ENCODE data around the gene SLC25A43.
"Not testable (repeated sequence)": the region's sequence is repeated elsewhere in the genome, so short reads cannot be mapped to it uniquely, and the experiment has no call there.

Gene SLC25A43

DNA sequence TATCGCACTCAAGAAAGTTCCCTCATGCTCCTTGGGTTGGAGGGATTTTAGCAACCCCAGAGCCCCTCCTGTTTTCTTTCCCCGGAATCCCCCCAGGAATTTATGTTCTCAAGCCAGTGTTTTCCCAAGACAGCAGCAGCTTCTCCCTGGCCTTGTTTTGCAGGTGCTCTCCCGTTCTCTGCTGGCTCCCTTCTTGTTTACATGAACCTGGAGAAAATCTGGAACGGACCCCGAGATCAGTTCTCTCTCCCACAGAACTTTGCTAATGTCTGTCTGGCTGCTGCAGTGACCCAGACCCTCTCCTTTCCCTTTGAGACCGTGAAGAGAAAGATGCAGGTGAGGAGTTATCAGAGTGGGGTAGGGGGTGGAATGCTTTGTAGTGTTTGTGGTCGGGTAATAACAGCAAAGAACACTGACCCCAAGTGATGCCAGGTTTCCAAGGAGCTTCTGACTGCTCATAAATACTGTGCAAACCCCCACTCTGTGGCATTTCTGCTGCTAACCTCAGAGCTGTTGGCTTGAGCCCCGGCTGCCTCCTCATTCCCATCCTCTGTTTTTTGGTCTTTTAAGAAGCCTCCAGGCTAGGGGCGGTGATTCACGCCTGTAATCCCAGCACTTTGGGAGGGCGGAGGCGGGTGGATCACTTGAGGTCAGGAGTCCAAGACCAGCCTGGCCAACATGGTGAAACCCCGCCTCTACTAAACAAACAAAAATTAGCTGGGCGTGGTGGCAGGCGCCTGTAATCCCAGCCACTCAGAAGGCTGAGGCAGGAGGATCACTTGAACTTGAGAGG lies 11.1 kb downstream of the SLC25A43 start:
- DNase-seq: no peak

DNA sequence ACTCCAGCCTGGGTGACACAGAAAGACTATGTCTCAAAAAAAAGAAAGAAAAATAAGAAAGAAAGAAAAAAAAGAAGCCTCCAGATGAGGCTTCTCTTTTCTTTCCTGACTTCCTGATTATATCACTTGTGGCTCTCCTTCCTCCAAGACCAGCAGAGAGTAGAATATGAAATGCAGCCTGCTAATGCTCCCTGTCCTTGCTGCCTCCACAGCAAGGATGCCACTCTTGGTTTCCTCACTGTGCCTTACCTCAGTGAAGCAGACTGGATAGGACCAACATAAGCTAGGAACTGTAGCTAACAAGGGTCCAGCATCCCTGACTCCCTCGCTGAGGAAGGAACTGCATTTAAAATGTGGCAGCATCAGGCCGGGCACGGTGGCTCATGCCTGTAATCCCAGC lies 11.7 kb downstream of the SLC25A43 start:
- no peak for DNase-seq

DNA sequence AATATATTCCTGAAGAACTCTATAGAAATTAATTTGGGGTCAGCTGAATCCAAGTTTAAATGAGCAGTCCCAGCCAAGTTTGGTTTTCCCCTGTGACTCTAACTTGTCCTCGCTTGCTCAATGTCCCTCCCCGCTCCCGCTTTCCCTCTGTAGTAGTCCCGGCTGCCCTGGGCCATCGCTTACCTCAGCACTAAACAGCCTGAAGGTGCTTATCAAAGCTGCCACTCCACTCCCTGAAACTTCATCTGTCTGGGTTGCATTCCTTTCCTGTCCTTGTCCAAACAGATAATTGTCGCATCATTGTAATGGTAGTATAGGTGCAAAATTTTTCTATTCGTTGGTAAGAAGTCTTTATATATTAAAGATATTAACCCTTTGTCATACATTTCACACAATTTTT lies 12.8 kb downstream of the SLC25A43 start:
- DNase-seq: no peak

DNA sequence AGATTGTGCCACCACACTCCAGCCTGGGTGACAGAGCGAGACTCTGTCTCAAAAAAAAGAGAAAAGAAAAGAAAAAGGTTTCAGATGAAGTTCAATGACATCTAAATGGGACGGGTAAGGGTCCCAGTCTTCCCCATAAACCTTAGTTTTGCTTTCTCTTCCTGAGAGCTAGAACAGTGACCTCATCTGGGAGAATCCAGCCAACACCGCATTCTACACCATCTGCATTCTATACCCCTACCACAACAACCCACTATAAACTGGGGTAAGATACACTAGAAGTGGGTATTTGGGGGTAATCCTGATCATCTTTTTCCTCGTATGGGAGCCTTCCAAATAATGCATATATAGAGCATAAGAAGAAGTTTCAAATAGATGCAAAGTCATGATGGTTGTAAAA lies 18.2 kb downstream of the SLC25A43 start:
- DNase-seq: no peak

DNA sequence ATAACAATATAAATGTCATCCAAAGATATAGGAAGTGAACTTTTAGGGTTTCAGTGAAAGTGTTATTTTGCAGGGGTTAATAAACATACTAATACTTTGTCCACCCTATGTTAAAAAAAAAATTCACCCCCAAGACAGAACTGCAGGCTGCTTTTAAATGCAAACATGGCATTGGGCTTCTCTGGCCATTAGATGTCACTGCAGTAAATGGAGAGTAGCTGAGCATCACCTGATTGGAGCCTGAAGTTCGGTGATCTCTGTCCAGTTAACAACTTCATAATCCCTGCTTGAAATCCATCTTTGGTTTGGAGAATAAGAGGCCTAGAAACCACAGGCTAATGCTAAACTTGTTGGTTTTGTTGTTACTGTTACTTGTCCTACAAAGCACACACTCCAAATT lies 18.7 kb downstream of the SLC25A43 start:
- no peak for DNase-seq

DNA sequence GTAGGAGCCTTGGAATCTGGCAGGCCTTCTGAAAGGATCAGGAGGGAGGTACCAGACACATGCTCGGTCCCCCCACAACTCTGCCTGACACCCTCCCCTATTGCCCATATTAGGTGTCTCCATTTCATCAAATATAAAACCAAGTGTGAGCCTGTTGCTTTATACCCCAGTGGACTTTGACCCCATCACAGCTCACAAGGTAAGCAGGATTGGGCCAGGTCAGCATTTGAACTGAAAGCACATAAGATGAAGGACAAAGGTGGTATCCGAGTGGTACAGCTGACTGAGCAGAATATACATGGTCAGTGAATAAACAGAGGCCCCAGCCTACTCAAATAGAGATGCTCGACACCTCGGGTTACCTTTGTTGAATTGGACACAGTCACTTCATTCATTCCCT lies 20.0 kb downstream of the SLC25A43 start:
- no peak for DNase-seq

DNA sequence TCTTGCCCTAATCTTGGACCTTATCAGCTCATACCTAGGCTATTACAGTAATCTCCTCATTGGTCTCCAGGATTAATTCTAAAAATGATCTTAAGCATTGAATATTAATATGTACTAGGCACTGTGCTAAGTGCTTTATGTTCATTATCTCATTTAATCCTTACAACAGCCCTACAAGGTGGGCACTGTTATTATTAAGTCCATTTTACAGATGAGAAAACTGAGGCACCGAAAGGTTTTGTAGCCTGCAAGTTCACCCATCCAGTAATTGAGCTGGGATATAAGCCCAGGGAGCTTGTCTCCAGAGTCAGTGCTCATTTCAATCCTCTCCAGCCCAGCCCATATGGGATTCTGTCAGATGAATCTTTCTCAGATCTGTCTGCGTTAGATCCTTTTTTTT lies 20.8 kb downstream of the SLC25A43 start:
- DNase-seq: no peak

DNA sequence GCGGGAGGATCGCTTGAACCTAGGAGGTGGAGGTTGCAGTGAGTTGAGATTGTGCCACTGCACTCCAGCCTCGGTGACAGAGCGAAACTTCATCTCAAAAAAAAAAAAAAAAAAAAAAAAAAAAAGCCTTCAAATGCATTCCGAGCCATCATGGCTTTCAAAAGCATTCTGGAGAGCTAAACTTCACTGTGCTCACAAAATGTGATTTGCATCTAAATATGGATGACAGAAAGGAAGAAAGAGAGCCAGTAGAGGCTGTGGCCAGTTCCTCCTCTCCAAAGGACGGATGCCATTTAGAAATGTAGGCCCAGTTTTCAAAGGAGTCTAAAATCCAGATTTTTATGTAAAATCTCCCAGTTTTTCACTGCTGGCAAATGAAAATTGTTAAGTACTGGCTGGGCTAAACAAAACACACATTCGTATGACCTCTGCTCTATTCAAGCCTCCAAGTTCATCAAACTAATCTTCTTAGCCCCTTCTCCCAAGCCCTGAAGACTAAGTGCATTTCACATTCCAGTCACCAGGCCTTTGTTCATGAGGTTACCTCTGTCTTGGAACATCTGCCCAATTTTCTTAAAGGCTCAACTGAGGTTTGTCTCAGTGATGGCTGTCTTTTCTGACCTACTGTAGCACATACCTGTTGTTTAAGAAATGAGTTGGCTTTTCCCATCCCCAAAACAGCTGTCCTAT lies 22.0 kb downstream of the SLC25A43 start:
- no peak for DNase-seq

DNA sequence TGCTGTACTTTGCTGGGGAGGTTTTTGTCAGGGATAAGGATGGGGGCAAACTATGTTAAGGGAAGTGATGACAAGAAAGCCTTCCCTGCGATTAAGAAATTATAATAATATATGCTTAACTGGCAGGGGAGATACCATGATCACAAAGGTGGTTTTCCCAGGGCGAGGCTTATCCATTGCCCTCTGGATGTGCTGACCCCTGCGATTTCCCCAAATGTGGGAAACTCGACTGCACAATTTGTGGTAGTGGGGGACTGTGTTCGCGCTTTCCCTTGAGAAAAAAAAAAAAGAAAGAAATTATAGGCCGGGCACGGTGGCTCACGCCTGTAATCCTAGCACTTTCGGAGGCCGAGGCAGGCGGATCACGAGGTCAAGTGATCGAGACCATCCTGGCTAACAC lies 24.5 kb downstream of the SLC25A43 start:
- DNase-seq: no peak

DNA sequence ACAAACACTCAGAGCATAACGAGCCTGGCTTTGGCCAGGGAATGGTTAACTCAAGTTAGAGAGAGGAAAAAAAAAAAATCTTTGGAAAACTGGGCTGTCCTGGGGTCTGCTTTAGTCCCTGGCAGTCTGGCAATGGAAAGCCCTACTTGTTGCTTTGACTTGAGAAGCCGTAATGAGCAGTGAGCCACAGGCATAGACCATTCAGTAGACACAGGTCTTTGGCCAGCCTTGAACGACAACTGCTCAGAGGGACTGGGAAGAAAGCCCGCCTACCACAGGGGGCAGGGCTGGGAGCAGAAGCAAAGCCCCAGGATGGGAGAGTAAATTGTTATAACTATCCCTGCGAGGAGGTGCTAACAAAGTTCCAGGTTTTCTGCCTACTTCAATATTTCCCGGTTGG lies 25.9 kb downstream of the SLC25A43 start:
- DNase-seq: no peak

DNA sequence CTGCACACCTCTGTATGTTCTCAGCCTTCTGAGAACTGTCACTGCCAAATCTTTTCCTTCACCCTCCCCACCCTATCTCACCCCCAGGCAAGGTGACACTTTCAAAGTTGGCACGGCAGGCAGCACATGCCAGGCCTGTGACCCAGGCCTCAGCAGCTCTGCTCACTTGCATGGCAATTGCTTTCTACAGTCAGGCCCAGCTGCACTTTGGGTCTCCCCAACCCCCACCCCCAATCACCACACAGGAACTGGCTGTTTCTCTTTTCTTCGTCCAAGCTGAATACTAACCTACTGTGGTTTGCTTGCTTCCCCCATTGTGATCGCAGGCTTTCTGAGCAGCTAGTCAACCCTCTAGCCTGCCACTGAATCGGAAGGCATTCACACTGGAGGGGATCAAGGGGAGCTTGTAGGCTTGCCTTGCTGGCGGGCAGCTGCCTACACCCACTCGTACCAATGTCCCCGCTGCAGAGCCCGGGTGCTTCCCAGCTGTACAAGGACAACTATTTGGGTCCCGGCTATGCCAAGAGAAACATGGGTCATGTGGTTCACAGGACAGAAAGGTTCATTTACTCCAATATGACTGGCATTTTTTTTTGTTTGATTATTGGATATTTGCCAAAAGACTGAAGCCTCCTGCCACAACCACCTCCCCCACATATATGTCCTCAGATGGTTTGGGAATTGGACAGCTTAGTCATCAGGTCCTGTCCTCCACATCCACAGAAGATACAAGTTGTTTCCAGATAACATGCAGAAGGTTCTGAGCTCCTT lies 28.1 kb downstream of the SLC25A43 start:
- no peak for DNase-seq

DNA sequence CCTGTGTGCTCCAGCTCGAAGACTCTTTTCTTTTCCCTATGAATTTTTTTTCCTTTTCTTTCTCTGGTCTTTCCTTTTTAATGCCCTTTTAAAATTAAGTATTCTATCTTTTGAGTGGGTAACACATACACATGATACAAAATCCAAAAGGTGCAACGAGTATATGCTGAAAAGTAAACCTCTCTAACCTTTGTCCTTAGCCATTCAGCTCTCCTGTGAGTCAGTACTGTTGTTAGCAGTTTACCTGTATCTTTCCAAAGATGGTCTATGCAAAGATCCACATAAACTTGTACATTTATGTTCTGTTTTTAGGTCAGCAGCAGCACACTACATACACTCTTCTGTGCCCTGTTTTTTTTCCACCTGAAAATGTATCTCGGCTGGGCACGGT lies 28.7 kb downstream of the SLC25A43 start:
- DNase-seq: no peak

DNA sequence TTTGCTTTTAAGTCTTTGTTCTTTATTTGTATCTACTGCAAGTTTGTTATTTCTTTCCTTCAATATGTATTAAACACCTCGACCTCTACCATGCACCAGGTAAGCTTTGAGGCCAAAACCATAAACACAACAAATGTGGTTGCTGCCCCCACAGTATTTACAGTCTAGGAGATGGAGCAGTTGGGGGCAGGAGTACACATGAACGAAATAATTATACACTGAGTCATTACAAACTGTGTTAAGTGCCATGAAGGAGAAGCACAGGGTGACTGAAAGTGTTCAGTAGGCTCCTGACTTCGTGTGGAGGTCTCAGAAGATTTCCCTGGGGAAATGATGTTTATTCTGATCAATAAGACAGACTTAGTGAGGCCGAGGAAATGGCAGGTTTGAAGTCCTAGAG lies 30.3 kb downstream of the SLC25A43 start:
- no peak for DNase-seq

DNA sequence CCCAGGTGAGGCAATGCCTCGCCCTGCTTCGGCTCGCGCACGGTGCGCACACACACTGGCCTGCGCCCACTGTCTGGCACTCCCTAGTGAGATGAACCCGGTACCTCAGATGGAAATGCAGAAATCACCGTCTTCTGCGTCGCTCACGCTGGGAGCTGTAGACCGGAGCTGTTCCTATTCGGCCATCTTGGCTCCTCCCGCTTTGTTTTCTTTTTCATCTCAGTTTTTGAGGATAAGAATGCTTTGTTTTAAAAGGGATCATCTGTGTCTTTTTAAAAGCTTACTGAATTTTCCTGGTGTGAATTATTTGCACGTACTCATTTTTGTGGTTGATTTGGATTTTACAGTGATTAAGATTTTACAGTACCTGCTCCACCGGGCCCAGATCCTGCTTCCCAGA lies 42.2 kb downstream of the SLC25A43 start:
- DNase-seq: not testable (repeated sequence)

DNA sequence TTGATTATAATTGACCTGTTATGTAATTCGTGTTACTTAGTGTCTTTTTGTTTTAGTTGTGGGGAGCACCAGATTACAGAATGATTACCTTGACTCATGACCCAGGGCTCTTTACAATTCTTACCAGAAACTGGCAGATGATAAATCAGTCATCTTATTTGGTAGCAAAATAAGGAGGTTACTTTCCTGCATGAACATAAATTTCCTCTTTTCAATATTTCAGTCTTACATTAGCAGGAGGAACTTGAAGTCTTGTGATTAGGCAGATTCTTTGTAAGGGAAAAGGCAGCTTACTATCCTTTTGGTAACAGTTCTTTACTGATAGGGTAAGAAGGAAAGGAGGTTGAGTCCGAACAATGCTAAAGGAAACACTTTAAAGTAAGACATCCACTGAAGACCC lies 43.1 kb downstream of the SLC25A43 start:
- DNase-seq: no peak

DNA sequence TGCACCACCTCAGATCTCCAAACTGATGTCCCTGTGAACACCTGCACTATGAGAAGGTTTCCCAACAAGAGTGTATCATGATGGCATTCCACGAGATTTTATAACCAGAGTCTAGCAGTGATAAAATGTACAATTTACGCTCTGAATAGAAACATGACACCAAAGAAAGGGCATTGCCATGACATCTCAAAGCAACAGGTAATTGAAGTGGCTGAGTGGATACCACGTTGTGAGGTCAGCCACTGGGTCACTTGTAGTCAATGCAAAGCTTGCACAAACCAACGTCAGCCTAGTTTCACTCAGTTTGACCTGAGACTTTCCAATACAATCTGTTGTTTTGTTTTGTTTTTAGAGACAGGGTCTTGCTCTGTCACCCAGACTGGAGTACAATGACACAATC lies 54.1 kb downstream of the SLC25A43 start:
- no peak for DNase-seq

DNA sequence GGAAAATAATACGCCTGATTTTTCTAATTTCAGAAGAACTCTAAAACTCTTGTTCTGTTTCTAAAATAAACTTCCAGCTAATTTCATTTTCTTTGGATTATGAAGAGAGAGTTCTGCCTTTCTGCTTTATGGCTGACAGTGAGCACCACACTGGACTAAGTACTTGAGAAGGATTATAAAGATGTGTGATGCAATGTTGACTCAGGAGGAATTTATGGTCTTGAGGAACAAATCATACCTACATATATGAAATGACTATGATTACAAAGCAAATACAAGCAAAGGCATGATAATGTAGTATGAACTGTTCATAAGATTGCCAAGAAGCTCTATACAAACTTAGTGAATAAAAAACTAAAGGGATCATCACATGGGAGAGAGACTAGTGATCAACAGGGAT lies 56.1 kb downstream of the SLC25A43 start:
- no peak for DNase-seq

DNA sequence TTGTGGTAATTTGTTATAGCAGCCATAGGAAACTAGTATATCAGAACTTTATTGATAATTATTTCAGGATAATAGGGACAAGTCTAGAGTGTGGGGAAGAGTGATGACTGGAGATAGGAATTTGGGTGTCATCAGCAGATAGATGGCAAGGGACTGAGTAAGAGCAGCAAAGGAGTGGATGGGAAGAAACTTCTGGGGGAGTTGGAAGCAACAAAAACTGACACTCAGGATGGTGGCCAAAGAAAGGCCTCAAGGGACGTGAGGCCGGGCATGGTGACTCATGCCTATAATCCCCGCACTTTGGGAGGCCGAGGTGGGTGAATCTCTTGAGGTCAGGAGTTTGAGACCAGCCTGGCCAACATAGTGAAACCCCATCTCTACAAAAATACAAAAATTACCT lies 60.0 kb downstream of the SLC25A43 start:
- no peak for DNase-seq

DNA sequence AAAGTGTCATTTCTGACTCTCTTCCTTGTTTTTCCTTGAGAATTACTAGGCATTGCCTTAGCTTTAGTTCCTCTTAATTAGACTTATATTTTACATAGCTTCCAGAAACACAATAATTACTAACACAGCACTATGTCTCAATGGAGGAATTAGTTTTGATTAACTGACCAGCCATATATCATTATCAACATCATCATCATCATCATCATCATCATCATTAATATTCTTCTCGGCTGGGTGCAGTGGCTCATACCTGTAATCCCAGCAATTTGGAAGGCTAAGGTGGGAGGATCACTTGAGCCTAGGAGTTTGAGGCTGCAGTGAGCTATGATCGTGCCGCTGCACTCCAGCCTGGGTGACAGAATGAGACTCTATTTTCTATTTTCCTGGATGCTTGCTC lies 66.4 kb downstream of the SLC25A43 start:
- no peak for DNase-seq

DNA sequence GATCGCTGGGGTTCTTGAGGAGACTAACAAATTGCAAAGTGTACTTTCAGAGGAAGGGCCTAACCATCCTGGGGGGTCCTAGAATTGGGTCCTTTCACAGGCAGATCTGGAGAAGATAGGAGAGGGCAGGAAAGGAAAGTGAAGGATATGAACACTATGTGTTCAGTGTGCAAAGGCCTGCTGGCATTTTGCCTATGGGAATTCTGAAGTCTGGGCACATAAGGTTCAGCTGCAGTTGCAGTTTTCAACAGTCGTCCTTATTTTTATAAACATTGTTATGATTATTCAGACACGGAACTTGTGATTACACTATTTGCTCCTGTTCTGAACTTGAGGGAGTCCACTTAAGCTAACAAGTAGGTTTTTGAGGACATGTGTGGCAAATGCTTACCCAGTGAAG lies 67.8 kb downstream of the SLC25A43 start:
- DNase-seq: no peak

DNA sequence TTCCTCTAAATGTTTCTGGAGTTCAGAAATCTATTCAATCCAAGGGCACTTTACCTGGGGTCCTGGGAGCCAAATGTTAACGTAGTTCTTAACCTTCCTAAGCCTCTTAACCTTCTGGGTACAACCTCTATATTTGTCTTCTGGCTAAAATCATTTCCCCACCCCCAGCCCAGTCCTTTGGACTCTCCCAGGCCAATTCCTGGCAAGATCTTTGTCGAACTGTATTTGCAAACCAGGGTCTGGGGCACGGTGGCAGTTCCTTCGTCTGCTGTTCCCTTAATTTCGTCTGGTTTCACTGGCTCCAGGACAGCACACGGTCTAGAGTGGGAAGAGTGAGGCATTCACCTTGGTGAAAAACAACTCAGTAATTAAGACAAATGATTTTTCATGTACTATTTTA lies 68.3 kb downstream of the SLC25A43 start:
- DNase-seq: no peak

DNA sequence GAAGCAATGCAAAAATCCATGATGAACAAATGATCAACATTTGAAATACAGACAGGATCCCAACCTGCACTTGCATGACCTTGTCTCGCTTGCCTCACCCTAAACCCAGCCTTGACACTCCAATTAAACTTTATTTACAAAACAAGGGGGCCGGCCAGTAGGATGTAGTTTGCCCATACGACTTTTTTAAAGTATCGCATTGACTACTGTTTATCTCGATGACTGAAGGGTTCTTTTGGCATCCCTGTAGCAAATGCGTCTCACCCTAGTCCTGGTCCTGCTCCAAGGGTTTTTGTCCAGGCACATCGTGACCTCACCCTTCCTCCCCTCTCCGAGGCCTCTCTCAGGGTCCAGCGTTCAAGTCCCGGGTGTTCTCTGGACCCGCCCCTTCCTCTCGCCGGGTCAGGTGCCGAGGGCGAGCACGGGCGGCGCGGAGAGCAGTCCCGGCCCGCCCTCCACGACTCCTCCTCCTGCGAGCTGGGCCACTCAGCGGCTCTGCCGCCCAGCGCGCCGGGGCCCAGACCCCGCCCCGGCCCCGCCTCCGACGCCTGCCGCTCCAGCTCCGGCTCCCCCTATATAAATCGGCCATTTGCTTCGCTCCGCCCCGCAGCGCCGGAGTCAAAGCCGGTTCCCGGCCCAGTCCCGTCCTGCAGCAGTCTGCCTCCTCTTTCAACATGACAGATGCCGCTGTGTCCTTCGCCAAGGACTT lies 68.9 kb downstream of the SLC25A43 start, which contains the start of gene SLC25A5:
Gene SLC25A5, plus strand, starts transcription at position 603 of the 709 bp plus-strand sequence. Its CDS starts 72 bp downstream, at position 675.
- DNase-seq: peak; percentile 84

All from stimulated activated CD8-positive, alpha-beta memory T cell treated with anti-CD3 and anti-CD28 coated beads, Interleukin-4, amount 100 ng/mL, for 48 hours (primary cell).